Measurements from ENCODE around the gene RERE. TPM values are rescaled to one million over a fixed set of nuclear protein-coding genes. Genes with fewer than 3 reads are reported as not detected.
"Not testable (repeated sequence)": the region's sequence is repeated elsewhere in the genome, so short reads cannot be mapped to it uniquely, and the experiment has no call there.

RERE gene
- total and polyA plus RNA-seq, 4 donors, result 26.8 to 133 (median 82.7) TPM

DNA sequence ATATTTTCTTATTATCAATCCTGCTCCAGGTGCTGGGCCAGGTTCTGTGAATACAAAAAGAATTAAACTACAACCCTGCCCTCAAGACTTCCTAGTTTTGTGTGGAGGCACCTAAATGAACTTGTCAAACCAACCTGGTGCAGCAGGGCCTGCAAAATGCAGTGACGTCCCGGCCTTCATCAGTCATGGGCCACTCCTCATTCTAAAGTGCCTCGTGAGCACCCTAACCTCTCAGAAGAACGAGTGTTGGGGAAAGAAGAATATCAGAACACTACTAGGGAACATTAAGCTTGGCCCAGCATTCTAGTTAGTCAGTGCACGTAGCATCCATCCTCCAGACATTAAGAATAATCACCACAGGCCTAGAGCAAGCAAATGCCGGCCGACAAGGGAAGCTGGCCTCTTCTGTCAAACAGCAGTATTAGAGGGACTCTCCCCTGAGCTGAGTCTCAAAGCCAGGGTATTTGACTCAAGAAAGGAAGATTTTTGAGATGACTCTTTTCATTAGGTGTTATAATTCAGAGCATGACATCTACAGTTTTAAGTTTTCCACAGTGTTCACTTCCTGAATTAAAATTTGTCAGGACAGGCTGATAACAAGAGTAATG is 361.6 kb downstream of the RERE start:
- Histone ChIP-seq H3K27me3 (ENCODE audit: control insufficient read depth in 1 of 2, insufficient read depth in 2 of 2, low read length in 1 of 2) (no peaks in the 10 kb centered on the region), H3K27ac (ENCODE audit: low read depth in 1 of 2, low read length in 2 of 2) (peak overlapping the region; percentile 52 to 81), H3K4me1 (ENCODE audit: control insufficient read depth in 1 of 2, insufficient read depth in 2 of 2, low read length in 2 of 2) (peaks cover 0 to 15% of the 10 kb centered on the region in 2 donors), H3K36me3 (ENCODE audit: control insufficient read depth in 1 of 2, insufficient read depth in 2 of 2, low read length in 1 of 2) (no peaks in the 10 kb centered on the region), H3K9me3 (ENCODE audit: control insufficient read depth, low read length) (no peaks in the 10 kb centered on the region), H3K4me3 (ENCODE audit: low read length in 2 of 2) (no peak overlapping the region)
- DNase-seq (no peak), ATAC-seq (ENCODE audit: low FRiP score) (no peak)
- WGBS, 2 donors, result 37 to 39% methylated on average over 7 of the region's 7 CpGs
- intact Hi-C loops (cut with DNase I), result no loop called here

DNA sequence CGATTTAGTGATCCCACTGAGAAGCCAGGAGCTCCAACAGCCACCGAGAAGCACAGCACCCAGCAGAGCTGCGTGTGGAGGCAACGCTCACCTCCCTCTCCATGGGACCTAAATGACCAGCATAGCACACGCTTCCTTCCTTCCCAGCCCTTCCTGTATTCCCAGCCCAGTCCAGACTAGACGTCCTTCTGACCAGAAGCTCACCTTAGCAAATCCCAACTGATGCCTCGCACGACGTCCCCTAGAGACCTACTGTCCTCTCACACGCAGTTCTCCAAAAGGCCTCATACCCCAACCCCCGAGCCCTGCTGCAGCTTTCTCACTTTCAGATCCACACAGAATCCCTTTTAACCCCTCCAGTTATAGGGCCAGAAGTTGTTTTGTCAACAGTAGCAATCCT is 367.1 kb downstream of the RERE start:
- Histone ChIP-seq H3K4me3 (ENCODE audit: low read length in 2 of 2) (no peak overlapping the region), H3K36me3 (ENCODE audit: control insufficient read depth in 1 of 2, insufficient read depth in 2 of 2, low read length in 1 of 2) (no peaks in the 10 kb centered on the region), H3K9me3 (ENCODE audit: control insufficient read depth, low read length) (no peaks in the 10 kb centered on the region), H3K27ac (ENCODE audit: low read depth in 1 of 2, low read length in 2 of 2) (no peak overlapping the region), H3K27me3 (ENCODE audit: control insufficient read depth in 1 of 2, insufficient read depth in 2 of 2, low read length in 1 of 2) (no peaks in the 10 kb centered on the region), H3K4me1 (ENCODE audit: control insufficient read depth in 1 of 2, insufficient read depth in 2 of 2, low read length in 2 of 2) (no peaks in the 10 kb centered on the region)
- no peak for DNase-seq
- intact Hi-C loops (cut with DNase I), result no loop called here
- ATAC-seq (ENCODE audit: low FRiP score), result no peak
- WGBS, 2 donors, result 94 to 97% methylated on average over 11 of the region's 11 CpGs

DNA sequence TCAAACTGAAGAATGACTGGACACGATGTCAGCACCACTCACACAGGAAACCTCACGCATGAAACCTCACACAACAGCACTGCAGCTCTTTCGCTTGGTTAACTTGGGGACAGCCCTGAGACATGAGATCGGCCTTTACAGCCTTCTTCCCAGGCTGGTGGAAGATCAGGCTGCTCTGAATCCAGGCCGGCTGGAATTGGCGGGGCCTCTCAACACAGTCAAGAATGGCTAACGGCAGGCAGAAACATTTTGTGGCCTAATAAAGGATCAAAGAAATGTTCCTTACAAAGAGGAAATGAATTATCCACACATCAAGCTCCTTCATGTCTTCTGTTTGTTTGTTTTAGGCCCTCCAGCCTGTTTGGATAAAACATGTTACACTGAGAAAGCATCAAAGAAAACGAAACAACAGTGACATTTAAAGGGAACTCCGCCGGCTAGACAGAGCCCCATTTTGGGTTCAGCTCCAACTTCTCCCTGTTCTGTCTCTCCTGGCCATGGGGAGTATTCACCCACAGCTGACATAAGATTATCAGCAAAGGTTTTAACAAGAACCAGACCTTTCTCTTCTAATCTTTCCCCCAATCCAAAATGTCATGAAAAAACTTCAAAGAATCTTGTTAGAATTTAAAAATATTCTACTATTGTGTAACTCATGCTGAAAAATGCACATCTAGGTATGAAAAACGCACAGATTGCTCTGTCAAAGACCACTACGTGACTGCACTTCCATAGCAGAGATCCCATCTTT is 368.4 kb downstream of the RERE start:
- Histone ChIP-seq H3K27me3 (ENCODE audit: control insufficient read depth in 1 of 2, insufficient read depth in 2 of 2, low read length in 1 of 2) (no peaks in the 10 kb centered on the region), H3K9me3 (ENCODE audit: control insufficient read depth, low read length) (no peaks in the 10 kb centered on the region), H3K4me3 (ENCODE audit: low read length in 2 of 2) (no peak overlapping the region), H3K27ac (ENCODE audit: low read depth in 1 of 2, low read length in 2 of 2) (peak overlapping the region in 1 of 2 donors; percentile 74), H3K36me3 (ENCODE audit: control insufficient read depth in 1 of 2, insufficient read depth in 2 of 2, low read length in 1 of 2) (no peaks in the 10 kb centered on the region), H3K4me1 (ENCODE audit: control insufficient read depth in 1 of 2, insufficient read depth in 2 of 2, low read length in 2 of 2) (no peaks in the 10 kb centered on the region)
- ATAC-seq (ENCODE audit: low FRiP score) (no peak), DNase-seq (no peak)
- 18 to 21% methylated on average over 12 of the region's 12 CpGs for WGBS, 2 donors
- intact Hi-C loops (cut with DNase I), result no loop called here

DNA sequence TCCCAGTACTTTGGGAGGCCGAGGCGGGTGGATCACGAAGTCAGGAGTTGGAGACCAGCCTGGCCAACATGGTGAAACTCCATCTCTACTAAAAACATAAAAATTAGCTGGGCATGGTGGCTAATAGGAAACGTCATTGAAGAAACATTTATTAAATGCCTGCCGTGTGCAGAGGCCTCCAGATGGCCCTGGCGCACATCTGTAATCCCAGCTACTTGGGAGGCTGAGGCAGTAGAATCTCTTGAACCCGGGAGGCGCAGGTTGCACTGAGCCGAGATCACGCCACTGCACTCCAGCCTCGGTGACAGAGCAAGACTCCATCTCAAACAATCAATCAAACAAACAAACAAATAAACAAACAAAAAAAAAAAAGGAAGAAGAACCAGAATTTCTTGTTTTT is 368.9 kb downstream of the RERE start:
- H3K4me3 ChIP-seq (ENCODE audit: low read length in 2 of 2); H3K4me1 ChIP-seq (ENCODE audit: control insufficient read depth in 1 of 2, insufficient read depth in 2 of 2, low read length in 2 of 2); DNase-seq; H3K27ac ChIP-seq (ENCODE audit: low read depth in 1 of 2, low read length in 2 of 2); intact Hi-C loops (cut with DNase I); H3K36me3 ChIP-seq (ENCODE audit: control insufficient read depth in 1 of 2, insufficient read depth in 2 of 2, low read length in 1 of 2); H3K9me3 ChIP-seq (ENCODE audit: control insufficient read depth, low read length); ATAC-seq (ENCODE audit: low FRiP score); H3K27me3 ChIP-seq (ENCODE audit: control insufficient read depth in 1 of 2, insufficient read depth in 2 of 2, low read length in 1 of 2): not testable (repeated sequence)
- WGBS, 2 donors, result 72 to 76% methylated on average over 11 of the region's 11 CpGs

DNA sequence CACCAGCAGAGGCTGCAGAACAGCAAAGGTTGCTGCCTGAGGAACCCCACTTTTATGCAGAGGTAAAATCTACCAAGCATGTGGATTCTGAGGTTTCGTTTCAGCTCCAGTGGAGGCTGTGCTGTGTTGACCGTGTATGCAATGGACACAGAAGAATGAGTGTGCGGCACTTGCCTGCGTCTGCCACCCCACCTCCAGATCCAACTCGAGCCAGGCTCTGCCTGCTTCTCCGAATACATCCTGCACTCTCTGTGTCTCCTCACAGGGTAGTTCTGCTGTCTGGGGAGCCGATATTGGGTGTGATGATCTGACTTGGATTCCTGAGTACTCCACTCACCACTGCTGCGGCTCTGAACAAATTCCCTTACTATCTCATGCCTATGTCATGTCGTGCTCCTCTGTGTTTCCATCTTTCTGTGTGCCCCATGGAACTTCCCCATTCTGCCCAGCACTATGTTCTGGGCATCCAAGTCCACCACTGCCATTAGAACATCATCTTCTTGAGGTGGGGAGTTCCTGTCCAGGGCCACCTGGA is 369.8 kb downstream of the RERE start:
- Histone ChIP-seq H3K4me1 (ENCODE audit: control insufficient read depth in 1 of 2, insufficient read depth in 2 of 2, low read length in 2 of 2) (no peaks in the 10 kb centered on the region), H3K27ac (ENCODE audit: low read depth in 1 of 2, low read length in 2 of 2) (no peak overlapping the region), H3K9me3 (ENCODE audit: control insufficient read depth, low read length) (no peaks in the 10 kb centered on the region), H3K36me3 (ENCODE audit: control insufficient read depth in 1 of 2, insufficient read depth in 2 of 2, low read length in 1 of 2) (no peaks in the 10 kb centered on the region), H3K27me3 (ENCODE audit: control insufficient read depth in 1 of 2, insufficient read depth in 2 of 2, low read length in 1 of 2) (no peaks in the 10 kb centered on the region), H3K4me3 (ENCODE audit: low read length in 2 of 2) (no peak overlapping the region)
- DNase-seq, result no peak
- ATAC-seq (ENCODE audit: low FRiP score), result no peak
- 92 to 93% methylated on average over 9 of the region's 9 CpGs for WGBS, 2 donors
- intact Hi-C loops (cut with DNase I), result no loop called here

DNA sequence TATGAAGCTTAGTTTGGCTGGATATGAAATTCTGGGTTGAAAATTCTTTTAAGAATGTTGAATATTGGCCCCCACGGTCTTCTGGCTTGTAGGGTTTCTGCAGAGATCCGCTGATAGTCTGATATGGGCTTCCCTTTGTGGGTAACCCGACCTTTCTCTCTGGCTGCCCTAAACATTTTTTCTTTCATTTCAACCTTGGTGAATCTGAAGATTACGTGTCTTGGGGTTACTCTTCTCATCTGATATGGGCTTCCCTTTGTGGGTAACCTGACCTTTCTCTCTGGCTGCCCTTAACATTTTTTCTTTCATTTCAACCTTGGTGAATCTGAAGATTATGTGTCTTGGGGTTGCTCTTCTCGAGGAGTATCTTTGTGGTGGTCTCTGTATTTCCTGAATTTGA is 371.3 kb downstream of the RERE start:
- H3K4me1 ChIP-seq (ENCODE audit: control insufficient read depth in 1 of 2, insufficient read depth in 2 of 2, low read length in 2 of 2); ATAC-seq (ENCODE audit: low FRiP score); H3K27me3 ChIP-seq (ENCODE audit: control insufficient read depth in 1 of 2, insufficient read depth in 2 of 2, low read length in 1 of 2); H3K9me3 ChIP-seq (ENCODE audit: control insufficient read depth, low read length); intact Hi-C loops (cut with DNase I); H3K4me3 ChIP-seq (ENCODE audit: low read length in 2 of 2); H3K36me3 ChIP-seq (ENCODE audit: control insufficient read depth in 1 of 2, insufficient read depth in 2 of 2, low read length in 1 of 2); H3K27ac ChIP-seq (ENCODE audit: low read depth in 1 of 2, low read length in 2 of 2); DNase-seq: not testable (repeated sequence)
- WGBS, 2 donors, result 91 to 93% methylated on average over 5 of the region's 5 CpGs

DNA sequence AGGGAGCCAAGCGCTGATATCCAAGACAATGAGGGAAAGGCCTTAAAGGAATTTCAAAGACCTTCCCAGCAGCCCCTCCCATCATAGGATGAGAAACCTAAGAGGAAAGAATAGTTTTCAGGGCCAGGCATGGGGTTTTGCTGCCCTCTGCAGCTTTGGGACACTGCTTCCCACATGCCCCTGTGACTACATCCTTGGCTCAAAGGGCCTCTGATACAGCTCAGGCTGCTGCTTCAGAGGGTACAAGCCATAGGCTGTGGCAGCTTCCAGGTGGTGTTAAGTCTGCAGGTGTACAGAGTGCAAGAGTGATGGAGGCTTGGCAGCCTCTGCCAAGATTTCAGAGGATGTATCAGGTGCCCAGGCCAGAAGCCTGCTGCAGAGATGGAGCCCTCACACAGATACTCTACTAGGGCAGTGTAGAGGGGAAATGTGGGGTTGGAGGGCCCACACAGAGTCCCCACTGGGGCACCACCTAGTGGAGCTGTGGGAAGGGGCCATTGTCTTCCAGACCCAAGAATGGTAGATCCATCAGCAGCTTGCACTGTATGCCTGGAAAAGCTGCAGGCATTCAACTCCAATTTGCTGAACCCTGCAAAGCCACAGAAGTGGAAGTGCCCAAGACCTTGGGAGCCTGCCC is 373.8 kb downstream of the RERE start:
- H3K4me1 ChIP-seq (ENCODE audit: control insufficient read depth in 1 of 2, insufficient read depth in 2 of 2, low read length in 2 of 2), result peaks cover 0 to 2% of the 10 kb centered on the region in 2 donors
- ATAC-seq (ENCODE audit: low FRiP score) (no peak), DNase-seq (no peak)
- no peaks in the 10 kb centered on the region for H3K27me3 ChIP-seq (ENCODE audit: control insufficient read depth in 1 of 2, insufficient read depth in 2 of 2, low read length in 1 of 2)
- WGBS, 2 donors, result 87 to 98% methylated on average over 1 of the region's 1 CpG
- no peak overlapping the region for H3K27ac ChIP-seq (ENCODE audit: low read depth in 1 of 2, low read length in 2 of 2)
- H3K36me3 ChIP-seq (ENCODE audit: control insufficient read depth in 1 of 2, insufficient read depth in 2 of 2, low read length in 1 of 2), result no peaks in the 10 kb centered on the region
- intact Hi-C loops (cut with DNase I), result no loop called here
- H3K4me3 ChIP-seq (ENCODE audit: low read length in 2 of 2), result no peak overlapping the region
- no peaks in the 10 kb centered on the region for H3K9me3 ChIP-seq (ENCODE audit: control insufficient read depth, low read length)

DNA sequence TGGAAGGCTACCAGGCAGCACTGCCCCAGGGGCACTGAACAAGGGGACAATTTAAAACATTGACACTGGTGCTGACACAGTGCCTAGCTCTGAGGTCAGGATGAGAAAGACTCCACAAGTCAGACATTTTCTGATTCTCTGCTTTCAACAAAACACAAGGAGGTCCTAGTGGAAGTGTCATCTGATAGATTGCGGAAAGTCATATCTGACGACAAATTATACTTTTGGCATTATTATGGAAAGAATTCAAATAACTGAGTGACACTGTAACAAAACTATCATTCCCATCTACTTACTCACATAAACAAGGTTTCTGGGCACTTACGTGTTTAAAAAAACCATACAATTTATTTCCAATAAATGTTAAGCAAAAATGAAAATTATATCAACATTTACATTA is 376.0 kb downstream of the RERE start:
- Histone ChIP-seq H3K4me3 (ENCODE audit: low read length in 2 of 2) (no peak overlapping the region), H3K4me1 (ENCODE audit: control insufficient read depth in 1 of 2, insufficient read depth in 2 of 2, low read length in 2 of 2) (peaks cover 0 to 2% of the 10 kb centered on the region in 2 donors), H3K36me3 (ENCODE audit: control insufficient read depth in 1 of 2, insufficient read depth in 2 of 2, low read length in 1 of 2) (no peaks in the 10 kb centered on the region), H3K27ac (ENCODE audit: low read depth in 1 of 2, low read length in 2 of 2) (no peak overlapping the region), H3K27me3 (ENCODE audit: control insufficient read depth in 1 of 2, insufficient read depth in 2 of 2, low read length in 1 of 2) (no peaks in the 10 kb centered on the region), H3K9me3 (ENCODE audit: control insufficient read depth, low read length) (no peaks in the 10 kb centered on the region)
- 82 to 86% methylated on average over 3 of the region's 3 CpGs for WGBS, 2 donors
- no peak for ATAC-seq (ENCODE audit: low FRiP score)
- intact Hi-C loops (cut with DNase I), result no loop called here
- DNase-seq, result no peak
